Measurements from ENCODE around the gene TSPEAR.

Gene TSPEAR

DNA sequence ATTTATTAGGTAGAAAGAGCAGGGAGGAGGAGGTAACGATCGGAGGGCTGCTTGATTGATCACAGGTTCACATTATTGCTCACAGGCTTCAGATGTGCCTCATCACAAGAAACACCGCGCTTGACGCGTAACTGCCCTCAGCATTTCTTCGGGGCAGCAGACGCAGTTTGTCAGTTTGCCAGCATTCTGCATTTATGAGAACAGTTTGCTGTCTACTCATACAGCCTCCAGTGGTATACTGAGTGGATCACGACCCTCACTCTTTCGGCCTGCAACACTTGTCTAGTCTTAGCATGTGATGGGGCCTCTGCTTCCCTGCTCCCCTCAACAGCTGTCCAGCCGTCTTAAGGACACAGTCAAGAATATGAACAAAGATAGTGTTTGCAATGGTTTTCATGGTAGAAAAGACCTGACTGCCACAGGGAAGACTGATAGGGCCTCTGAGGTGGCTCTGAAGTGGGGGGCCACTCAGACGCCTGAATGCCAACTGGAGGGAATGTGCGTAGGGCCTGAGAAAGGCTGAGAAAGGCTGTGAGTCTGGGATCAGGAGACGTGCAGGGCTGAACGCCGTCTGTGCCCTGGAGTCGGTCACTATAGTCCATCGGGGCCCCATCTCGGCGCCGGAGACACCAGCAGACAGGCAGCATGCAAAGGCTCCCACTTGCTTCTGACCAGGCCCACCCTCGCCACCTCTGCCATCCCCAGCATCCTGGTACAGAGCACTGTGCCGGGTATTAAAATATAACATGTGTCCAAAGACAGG lies 45.2 kb upstream of the TSPEAR start:
- no peak for TF ChIP-seq EZH2phosphoT487 (conservative IDR thresholded peaks at IDR 0.05; ENCODE audit: low read length)
- TF ChIP-seq, protein P1, sequence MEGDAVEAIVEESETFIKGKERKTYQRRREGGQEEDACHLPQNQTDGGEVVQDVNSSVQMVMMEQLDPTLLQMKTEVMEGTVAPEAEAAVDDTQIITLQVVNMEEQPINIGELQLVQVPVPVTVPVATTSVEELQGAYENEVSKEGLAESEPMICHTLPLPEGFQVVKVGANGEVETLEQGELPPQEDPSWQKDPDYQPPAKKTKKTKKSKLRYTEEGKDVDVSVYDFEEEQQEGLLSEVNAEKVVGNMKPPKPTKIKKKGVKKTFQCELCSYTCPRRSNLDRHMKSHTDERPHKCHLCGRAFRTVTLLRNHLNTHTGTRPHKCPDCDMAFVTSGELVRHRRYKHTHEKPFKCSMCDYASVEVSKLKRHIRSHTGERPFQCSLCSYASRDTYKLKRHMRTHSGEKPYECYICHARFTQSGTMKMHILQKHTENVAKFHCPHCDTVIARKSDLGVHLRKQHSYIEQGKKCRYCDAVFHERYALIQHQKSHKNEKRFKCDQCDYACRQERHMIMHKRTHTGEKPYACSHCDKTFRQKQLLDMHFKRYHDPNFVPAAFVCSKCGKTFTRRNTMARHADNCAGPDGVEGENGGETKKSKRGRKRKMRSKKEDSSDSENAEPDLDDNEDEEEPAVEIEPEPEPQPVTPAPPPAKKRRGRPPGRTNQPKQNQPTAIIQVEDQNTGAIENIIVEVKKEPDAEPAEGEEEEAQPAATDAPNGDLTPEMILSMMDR (IDR thresholded peaks at IDR 0.05; ENCODE audit: insufficient read depth, low read length, poor library complexity, severe bottlenecking), result no peak
- Histone ChIP-seq H3K9me2 (replicated peaks; ENCODE audit: insufficient read depth, low read length) (no peaks in the 10 kb centered on the region), H2AFZ (ENCODE audit: low read depth, low read length, severe bottlenecking) (no peak overlapping the region), H4K20me1 (ENCODE audit: low read depth, low read length) (no peaks in the 10 kb centered on the region), H3K9me3 (ENCODE audit: insufficient read depth, low read length) (no peaks in the 10 kb centered on the region), H3K36me3 (ENCODE audit: low read length) (no peaks in the 10 kb centered on the region), H3K79me2 (ENCODE audit: insufficient read depth, low read length) (no peaks in the 10 kb centered on the region), H3K27me3 (ENCODE audit: low read length) (no peaks in the 10 kb centered on the region), H3K9ac (ENCODE audit: low read length) (no peak overlapping the region), H3K4me3 (ENCODE audit: insufficient read depth, low read length, poor library complexity, severe bottlenecking) (no peak overlapping the region), H3K27ac (ENCODE audit: low read depth, low read length) (no peak overlapping the region), H3K4me2 (ENCODE audit: low read depth, low read length, poor library complexity, severe bottlenecking) (no peak overlapping the region), H3F3A (ENCODE audit: insufficient read depth) (no peaks in the 10 kb centered on the region)

DNA sequence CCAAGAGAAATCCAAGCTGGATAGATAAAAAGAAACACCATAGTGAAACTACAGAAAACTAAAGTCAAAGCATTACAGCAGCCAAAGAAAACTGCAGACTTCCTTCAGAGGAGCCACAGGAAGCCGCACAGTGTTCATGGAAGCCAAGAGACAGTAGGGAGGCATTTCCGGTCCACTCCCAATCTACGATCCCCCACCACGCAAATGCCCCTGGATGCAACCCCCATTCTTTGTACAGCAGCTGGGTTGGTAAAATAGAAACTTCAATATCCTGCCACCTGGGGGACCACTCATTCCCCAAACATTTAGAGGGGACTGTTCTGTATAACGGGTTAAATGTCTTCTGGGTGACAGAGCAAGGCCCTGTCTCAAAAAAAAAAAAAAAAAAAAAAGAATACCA lies 43.9 kb upstream of the TSPEAR start:
- TF ChIP-seq EZH2phosphoT487 (conservative IDR thresholded peaks at IDR 0.05; ENCODE audit: low read length), result no peak
- TF ChIP-seq, protein P1 (IDR thresholded peaks at IDR 0.05; ENCODE audit: insufficient read depth, low read length, poor library complexity, severe bottlenecking), result no peak
- no peak overlapping the region for H3K27ac ChIP-seq (ENCODE audit: low read depth, low read length)
- no peak overlapping the region for H3K4me3 ChIP-seq (ENCODE audit: insufficient read depth, low read length, poor library complexity, severe bottlenecking)
- no peaks in the 10 kb centered on the region for H3K9me3 ChIP-seq (ENCODE audit: insufficient read depth, low read length)
- H2AFZ ChIP-seq (ENCODE audit: low read depth, low read length, severe bottlenecking), result no peak overlapping the region
- no peaks in the 10 kb centered on the region for H3K79me2 ChIP-seq (ENCODE audit: insufficient read depth, low read length)
- no peak overlapping the region for H3K4me2 ChIP-seq (ENCODE audit: low read depth, low read length, poor library complexity, severe bottlenecking)
- H3K9ac ChIP-seq (ENCODE audit: low read length), result no peak overlapping the region
- no peaks in the 10 kb centered on the region for H3F3A ChIP-seq (ENCODE audit: insufficient read depth)
- no peaks in the 10 kb centered on the region for H3K27me3 ChIP-seq (ENCODE audit: low read length)
- no peaks in the 10 kb centered on the region for H4K20me1 ChIP-seq (ENCODE audit: low read depth, low read length)
- no peaks in the 10 kb centered on the region for H3K9me2 ChIP-seq (replicated peaks; ENCODE audit: insufficient read depth, low read length)
- H3K36me3 ChIP-seq (ENCODE audit: low read length), result no peaks in the 10 kb centered on the region

DNA sequence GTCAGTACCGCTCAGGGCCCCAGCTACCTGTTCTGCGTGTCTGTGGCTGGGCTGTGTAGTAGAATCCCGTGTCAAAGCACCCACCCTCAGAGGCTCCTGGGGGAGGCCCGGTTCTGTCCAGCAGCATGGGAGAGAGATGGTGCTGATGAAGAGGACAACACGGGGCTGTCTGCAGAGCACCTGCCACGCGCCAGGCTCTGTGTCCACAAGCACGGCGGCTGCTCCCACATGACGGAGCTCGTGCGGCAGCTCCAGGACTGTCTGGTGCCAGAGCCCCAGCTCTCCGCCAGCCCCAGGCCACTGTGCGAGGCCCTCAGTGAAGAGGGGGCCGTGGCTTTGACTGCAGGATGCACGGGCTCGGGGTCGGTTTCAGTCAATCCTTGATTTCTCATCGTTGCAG lies 42.0 kb upstream of the TSPEAR start:
- H2AFZ ChIP-seq (ENCODE audit: low read depth, low read length, severe bottlenecking), result no peak overlapping the region
- no peak overlapping the region for H3K9ac ChIP-seq (ENCODE audit: low read length)
- H3K4me3 ChIP-seq (ENCODE audit: insufficient read depth, low read length, poor library complexity, severe bottlenecking), result no peak overlapping the region
- H3K9me2 ChIP-seq (replicated peaks; ENCODE audit: insufficient read depth, low read length), result no peaks in the 10 kb centered on the region
- no peaks in the 10 kb centered on the region for H3K79me2 ChIP-seq (ENCODE audit: insufficient read depth, low read length)
- H3K27me3 ChIP-seq (ENCODE audit: low read length), result no peaks in the 10 kb centered on the region
- H3K4me2 ChIP-seq (ENCODE audit: low read depth, low read length, poor library complexity, severe bottlenecking), result no peak overlapping the region
- no peaks in the 10 kb centered on the region for H3F3A ChIP-seq (ENCODE audit: insufficient read depth)
- no peaks in the 10 kb centered on the region for H3K9me3 ChIP-seq (ENCODE audit: insufficient read depth, low read length)
- H3K36me3 ChIP-seq (ENCODE audit: low read length), result no peaks in the 10 kb centered on the region
- TF ChIP-seq EZH2phosphoT487 (conservative IDR thresholded peaks at IDR 0.05; ENCODE audit: low read length), result no peak
- TF ChIP-seq, protein P1 (IDR thresholded peaks at IDR 0.05; ENCODE audit: insufficient read depth, low read length, poor library complexity, severe bottlenecking), result no peak
- H4K20me1 ChIP-seq (ENCODE audit: low read depth, low read length), result no peaks in the 10 kb centered on the region
- H3K27ac ChIP-seq (ENCODE audit: low read depth, low read length), result no peak overlapping the region

Measured in SU-DHL-6 (cell line).